Measurements from ENCODE around the gene FTHL17. TPM values are rescaled to one million over a fixed set of nuclear protein-coding genes. Genes with fewer than 3 reads are reported as not detected.

The FTHL17 gene
- polyA plus RNA-seq, 1 donor from 2014 or later = not detected

GRCh38 chrX:31070057-31070468 is 1.8 kb downstream of the FTHL17 start:
- H3F3A ChIP-seq (ENCODE audit: insufficient read depth, low read length, poor library complexity, severe bottlenecking) = no peaks in the 10 kb centered on the region
- no peaks in the 10 kb centered on the region for H3K36me3 ChIP-seq (ENCODE audit: insufficient read depth, low read length)
- H3K9me3 ChIP-seq (ENCODE audit: low read length) = no peaks in the 10 kb centered on the region
- no peak overlapping the region for H3K9ac ChIP-seq (ENCODE audit: low read length)
- no peak overlapping the region for H3K27ac ChIP-seq (ENCODE audit: low read length)
- no peak for TF ChIP-seq RAD21 (conservative IDR thresholded peaks at IDR 0.05)
- TF ChIP-seq SMC3 (conservative IDR thresholded peaks at IDR 0.05; ENCODE audit: poor library complexity) = no peak
- TF ChIP-seq MXI1 (conservative IDR thresholded peaks at IDR 0.05; ENCODE audit: poor library complexity, severe bottlenecking) = no peak
- TF ChIP-seq REST (IDR thresholded peaks at IDR 0.05; ENCODE audit: borderline replicate concordance) = no peak
- no peak for TF ChIP-seq EP300 (conservative IDR thresholded peaks at IDR 0.05; ENCODE audit: poor library complexity, severe bottlenecking)
- TF ChIP-seq EZH2 (IDR thresholded peaks at IDR 0.05; ENCODE audit: borderline replicate concordance, insufficient read depth, low read length, poor library complexity, severe bottlenecking) = no peak
- no peak for TF ChIP-seq POLR2AphosphoS5 (IDR thresholded peaks at IDR 0.05)
- TF ChIP-seq CTCF (IDR thresholded peaks at IDR 0.05; ENCODE audit: poor library complexity, severe bottlenecking) = no peak
- no peak for TF ChIP-seq TAF1 (IDR thresholded peaks at IDR 0.05; ENCODE audit: low read depth)
- H3K4me3 ChIP-seq (ENCODE audit: low read length) = no peak overlapping the region
- no peaks in the 10 kb centered on the region for H3K27me3 ChIP-seq (ENCODE audit: insufficient read depth, low read depth, low read length)
- no peaks in the 10 kb centered on the region for H3K79me2 ChIP-seq (replicated peaks; ENCODE audit: insufficient read depth, low read length)
- H3K9me2 ChIP-seq (ENCODE audit: insufficient read depth, low read length) = no peaks in the 10 kb centered on the region
- H4K20me1 ChIP-seq (ENCODE audit: insufficient read depth) = no peaks in the 10 kb centered on the region
- no peak overlapping the region for H3K4me2 ChIP-seq (ENCODE audit: low read length)
- H2AFZ ChIP-seq (ENCODE audit: low read depth, low read length) = no peak overlapping the region

- Histone ChIP-seq H3K9me3 (ENCODE audit: low read length) (no peaks in the 10 kb centered on the region), H3K4me2 (ENCODE audit: low read length) (no peak overlapping the region), H3K9me2 (ENCODE audit: insufficient read depth, low read length) (no peaks in the 10 kb centered on the region), H3F3A (ENCODE audit: insufficient read depth, low read length, poor library complexity, severe bottlenecking) (no peaks in the 10 kb centered on the region), H3K9ac (ENCODE audit: low read length) (no peak overlapping the region), H3K36me3 (ENCODE audit: insufficient read depth, low read length) (no peaks in the 10 kb centered on the region), H3K27me3 (ENCODE audit: insufficient read depth, low read depth, low read length) (no peaks in the 10 kb centered on the region), H4K20me1 (ENCODE audit: insufficient read depth) (no peaks in the 10 kb centered on the region), H2AFZ (ENCODE audit: low read depth, low read length) (no peak overlapping the region), H3K27ac (ENCODE audit: low read length) (no peak overlapping the region), H3K79me2 (replicated peaks; ENCODE audit: insufficient read depth, low read length) (no peaks in the 10 kb centered on the region), H3K4me3 (ENCODE audit: low read length) (no peak overlapping the region)
- TF ChIP-seq REST (IDR thresholded peaks at IDR 0.05; ENCODE audit: borderline replicate concordance) (no peak), POLR2AphosphoS5 (IDR thresholded peaks at IDR 0.05) (no peak), EZH2 (IDR thresholded peaks at IDR 0.05; ENCODE audit: borderline replicate concordance, insufficient read depth, low read length, poor library complexity, severe bottlenecking) (no peak), TAF1 (IDR thresholded peaks at IDR 0.05; ENCODE audit: low read depth) (no peak), RAD21 (conservative IDR thresholded peaks at IDR 0.05) (no peak), SMC3 (conservative IDR thresholded peaks at IDR 0.05; ENCODE audit: poor library complexity) (no peak), CTCF (IDR thresholded peaks at IDR 0.05; ENCODE audit: poor library complexity, severe bottlenecking) (no peak)
These were observed 8.7 kb downstream of the FTHL17 start for GRCh38 chrX:31063114-31063513.

Measured in neural cell (in vitro differentiated cells).